DMS153 (cell line): ENCODE measurements around the gene AMOTL1.
A peak's percentile ranks its signal among the peaks of the same experiment; 100 is the strongest.
"Not testable (repeated sequence)": the region's sequence is repeated elsewhere in the genome, so short reads cannot be mapped to it uniquely, and the experiment has no call there.

Source experiments
- DNase-seq: peaks from one replicate; lab custom pipeline; 2025; lab: John Stamatoyannopoulos, UW

The AMOTL1 gene

DNA sequence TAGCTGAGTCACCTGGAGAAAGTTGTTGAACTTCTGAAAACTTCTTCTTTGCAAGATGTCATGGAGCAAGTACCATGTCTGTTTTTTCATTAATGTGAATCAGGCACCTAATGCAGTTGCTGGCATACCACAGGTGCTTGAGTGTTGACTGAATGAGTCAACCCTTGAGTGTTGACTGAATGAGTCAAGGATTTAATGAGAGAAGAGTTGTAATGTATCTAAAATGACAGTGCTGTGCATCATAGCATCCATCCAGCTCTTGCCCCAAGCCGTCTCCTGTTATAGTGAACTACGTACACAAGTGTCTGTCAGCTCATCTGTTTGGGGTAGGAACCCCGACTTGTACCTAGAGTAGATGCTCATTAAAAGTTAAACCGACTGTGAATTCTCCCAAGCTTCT is 112.1 kb downstream of the AMOTL1 start:
- DNase-seq: peak; percentile 42

- no peak for DNase-seq
Observed at GRCh38 chr11:94882931-94883330, 114.8 kb downstream of the AMOTL1 start.

- no peak for DNase-seq
Observed at GRCh38 chr11:94883878-94884277, 115.7 kb downstream of the AMOTL1 start.

DNA sequence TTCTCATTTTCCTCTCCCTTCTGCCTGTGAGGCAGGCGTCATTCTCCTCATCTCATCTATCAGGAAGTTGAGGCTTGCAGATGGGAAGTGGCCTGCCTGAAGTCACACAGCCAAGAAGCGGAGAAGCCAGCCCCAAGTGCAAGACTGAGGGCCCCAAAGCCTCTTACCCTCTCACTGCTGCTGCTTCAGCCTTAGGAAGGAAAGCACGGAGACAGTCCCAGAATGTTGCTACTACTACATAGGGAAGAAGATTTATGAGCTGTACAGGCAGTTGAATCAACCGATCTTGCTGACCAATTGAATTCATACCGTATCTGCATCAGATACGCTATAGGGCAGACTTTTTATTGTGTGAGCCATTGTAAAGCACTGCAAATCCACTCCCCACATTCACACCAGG is 116.2 kb downstream of the AMOTL1 start:
- no peak for DNase-seq

DNA sequence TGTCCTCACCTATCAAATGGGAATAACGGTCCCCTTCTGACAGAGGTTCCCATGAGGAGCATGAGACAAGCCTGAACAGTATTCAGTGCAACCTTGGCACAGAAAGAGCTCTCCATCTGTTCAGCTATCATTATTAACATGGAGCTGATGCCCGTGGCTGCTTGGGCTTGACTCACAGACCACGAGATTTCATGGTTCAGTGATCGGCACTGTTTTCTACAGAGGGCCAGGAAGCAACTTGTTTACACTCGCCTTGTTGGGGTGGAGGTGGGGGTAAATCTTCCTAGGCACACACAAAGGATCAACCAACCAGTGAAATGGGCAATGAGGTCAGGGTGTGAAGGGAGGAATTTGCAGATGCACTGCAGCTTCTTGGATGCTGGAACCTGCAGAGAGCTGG is 117.0 kb downstream of the AMOTL1 start:
- DNase-seq: peak; percentile 80

DNA sequence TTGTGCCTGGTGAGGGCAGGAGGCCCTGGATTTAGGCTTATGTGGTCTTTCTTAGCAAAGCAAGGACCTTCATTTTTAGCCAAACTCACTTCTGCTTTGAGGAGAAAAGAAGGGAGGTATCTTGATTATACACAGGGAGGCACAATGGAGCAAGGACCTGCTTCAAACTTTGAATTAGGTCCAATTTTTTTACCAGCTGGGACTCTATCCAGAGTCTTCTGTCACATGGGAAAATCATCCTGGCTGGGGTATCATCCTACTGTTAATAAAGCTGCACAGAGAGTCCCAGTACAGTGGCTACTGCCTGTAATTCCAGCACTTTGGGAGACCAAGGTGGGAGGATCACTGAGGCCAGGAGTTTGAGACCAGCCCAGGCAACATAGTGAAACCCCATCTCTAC is 117.4 kb downstream of the AMOTL1 start:
- DNase-seq: no peak

- no peak for DNase-seq
Observed at GRCh38 chr11:94888204-94888603, 120.0 kb downstream of the AMOTL1 start.

DNA sequence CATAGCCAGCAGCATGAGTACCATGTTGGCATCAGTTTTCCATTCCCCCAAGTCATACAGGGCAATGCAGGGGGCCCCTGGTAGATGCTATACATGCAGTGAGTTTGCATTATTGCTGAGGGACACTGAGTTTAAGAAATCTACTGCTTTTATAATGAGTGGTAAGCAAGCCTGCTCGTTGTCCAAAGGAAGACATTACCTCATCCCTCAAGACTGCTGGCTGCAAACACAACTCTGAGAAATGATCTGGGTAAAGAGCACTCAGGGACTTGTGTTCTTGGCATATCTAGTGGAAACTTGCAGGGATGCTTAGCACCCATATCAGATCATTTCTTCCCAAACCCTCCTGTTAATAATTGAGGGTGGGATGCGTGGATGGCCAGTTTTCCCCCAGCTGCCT is 127.3 kb downstream of the AMOTL1 start:
- DNase-seq: no peak

- DNase-seq: no peak
Observed at GRCh38 chr11:94895971-94896370, 127.8 kb downstream of the AMOTL1 start.

DNA sequence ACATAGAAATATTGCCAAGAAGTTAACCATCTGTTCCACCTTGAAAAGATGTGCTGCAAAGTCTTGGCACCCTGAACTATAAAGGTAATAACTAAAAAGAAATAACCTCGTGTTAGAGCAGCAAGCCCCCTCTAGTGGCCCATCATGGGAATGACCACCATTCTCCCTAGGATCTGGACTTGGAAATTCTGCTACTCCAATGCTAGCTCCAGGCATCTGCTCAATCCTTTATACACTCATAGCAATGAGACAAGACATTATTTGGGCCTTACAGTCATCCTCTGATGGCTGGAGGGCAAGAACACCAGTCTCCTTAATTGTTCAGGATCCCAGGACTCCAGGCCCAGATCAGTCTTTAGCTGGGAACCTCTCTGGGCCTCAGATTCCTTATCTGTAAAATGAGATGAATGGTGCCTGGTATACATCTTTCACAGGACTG is 129.2 kb downstream of the AMOTL1 start:
- DNase-seq: no peak

GRCh38 chr11:94907226-94907625 is 139.1 kb downstream of the AMOTL1 start:
- DNase-seq: no peak

- DNase-seq: no peak
Observed at GRCh38 chr11:94909371-94909820, 141.2 kb downstream of the AMOTL1 start.

- DNase-seq: no peak
Observed at GRCh38 chr11:94910270-94910669, 142.1 kb downstream of the AMOTL1 start.

- DNase-seq: no peak
Observed at GRCh38 chr11:94910779-94911178, 142.6 kb downstream of the AMOTL1 start.

GRCh38 chr11:94912806-94913205 is 144.7 kb downstream of the AMOTL1 start:
- no peak for DNase-seq

DNA sequence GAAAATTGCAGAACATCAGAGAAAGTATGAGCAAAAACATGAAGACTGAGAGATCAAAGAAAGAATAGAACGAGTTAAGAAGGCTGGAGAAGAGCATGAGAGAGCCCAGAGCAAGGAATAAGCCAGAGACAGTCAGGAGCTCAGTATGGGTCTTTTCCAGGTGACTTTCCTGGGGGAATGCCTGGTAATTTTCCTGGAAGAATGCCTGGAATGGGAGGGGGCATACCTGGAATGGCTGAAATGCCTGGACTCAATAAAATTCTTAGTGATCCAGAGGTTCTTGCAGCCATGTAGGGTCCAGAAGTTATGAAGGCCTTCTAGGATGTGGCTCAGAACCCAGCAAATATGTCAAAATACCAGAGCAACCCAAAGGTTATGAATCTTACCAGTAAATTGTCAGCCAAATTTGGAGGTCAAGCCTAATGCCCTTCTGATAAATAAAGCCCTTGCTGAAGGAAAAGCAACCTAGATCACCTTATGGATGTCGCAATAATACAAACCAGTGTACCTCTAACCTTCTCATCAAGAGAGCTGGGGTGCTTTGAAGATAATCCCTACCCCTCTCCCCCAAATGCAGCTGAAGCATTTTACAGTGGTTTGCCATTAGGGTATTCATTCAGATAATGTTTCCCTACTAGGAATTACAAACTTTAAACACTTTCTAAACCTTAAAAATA is 145.7 kb downstream of the AMOTL1 start:
- DNase-seq: not testable (repeated sequence)

GRCh38 chr11:94920311-94920710 is 152.2 kb downstream of the AMOTL1 start:
- no peak for DNase-seq

- DNase-seq: no peak
Observed at GRCh38 chr11:94922321-94923003, 154.3 kb downstream of the AMOTL1 start.

- no peak for DNase-seq
Observed at GRCh38 chr11:94923004-94923334, 154.8 kb downstream of the AMOTL1 start.

DNA sequence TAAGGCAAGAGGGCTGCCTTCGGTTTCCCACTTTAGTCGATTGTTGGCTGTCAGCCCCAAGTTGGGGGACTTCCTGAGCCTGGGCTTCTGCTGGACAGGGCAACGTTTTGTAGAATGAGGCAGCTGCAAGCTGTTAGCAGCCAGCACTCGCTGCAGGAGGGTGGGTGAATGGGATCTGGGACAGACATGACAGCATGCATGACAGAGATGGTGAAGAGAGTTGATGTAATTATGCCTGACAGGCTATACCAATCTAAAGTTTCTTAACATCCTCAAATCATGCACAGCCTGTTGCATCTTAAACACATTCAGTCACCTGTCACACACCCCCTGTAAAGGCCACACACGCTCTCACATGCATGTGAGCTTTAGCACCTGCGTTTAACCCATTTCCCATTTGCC is 156.0 kb downstream of the AMOTL1 start:
- no peak for DNase-seq

GRCh38 chr11:94924612-94925011 is 156.5 kb downstream of the AMOTL1 start:
- DNase-seq: no peak

DNA sequence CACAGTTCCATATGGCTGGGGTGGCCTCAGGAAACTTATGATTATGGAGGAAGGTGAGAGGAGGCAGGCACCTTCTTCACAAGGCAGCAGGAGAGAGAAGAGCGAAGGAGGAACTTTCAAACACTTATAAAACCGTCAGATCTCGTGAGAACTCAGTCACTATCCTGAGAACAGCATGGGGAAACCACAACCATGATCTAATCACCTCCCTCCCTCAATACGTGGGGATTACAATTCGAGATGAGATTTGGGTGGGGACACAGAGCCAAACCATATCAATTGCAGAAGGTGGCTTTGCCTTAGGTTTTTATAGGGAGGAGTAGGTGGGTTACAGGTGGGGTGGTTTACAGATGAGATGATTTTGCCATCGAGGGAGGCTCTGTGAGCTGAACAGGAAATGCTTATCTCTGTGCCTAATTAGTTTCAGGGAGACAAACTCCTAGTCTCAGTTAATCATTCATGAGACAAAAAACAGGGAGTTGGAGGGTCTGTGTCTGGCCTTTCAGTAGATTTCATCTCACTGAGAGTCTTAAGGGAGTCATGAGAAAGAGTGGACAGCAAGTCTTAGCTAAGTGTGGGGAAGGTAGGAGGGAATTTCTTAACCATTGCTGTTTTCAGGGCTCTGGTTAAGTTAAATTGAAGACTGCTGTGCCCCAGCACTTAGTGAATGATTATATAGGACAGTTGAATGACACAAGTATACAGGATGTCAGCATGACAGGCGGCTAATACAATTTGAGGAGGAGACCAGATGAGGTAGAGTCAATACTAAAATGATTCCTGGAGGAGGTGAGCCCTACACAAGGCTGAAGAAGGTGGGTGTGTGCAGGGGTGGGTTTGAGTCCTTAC is 157.5 kb downstream of the AMOTL1 start:
- no peak for DNase-seq

DNA sequence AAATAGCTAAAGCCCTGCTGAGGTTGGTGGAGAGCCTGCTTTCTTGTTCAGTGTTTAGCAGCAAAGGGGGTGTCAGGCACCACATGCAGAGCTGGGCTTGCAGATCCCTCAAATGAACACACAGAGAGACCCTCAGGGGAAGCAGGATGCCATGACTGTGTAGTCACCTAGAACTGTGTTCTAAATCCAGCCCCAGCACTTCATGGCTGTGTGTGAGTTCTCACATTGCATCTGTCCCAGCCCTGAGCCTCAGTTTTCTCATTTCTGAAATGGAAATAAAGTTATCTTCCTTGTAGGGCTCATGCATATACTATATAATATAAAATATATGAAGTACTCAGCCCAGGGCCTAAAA is 158.1 kb downstream of the AMOTL1 start:
- DNase-seq: no peak
